HEK293T (cell line): ENCODE data around the gene EFNB3.

Experiments used
- CTCF ChIA-PET: fragments of 350-600 bp; formaldehyde crosslinking; extraction: SDS; loops from one replicate; lab custom pipeline; 2021; ENCODE audit warnings: antibody characterized with exemption, inconsistent platforms; lab: Yijun Ruan, JAX
- POLR2A ChIA-PET: fragments of 350-600 bp; formaldehyde crosslinking; extraction: SDS; loops from one replicate; lab custom pipeline; 2020; ENCODE audit warnings: antibody characterized with exemption, inconsistent platforms; lab: Yijun Ruan, JAX
- DNase-seq: peaks from one replicate; pipeline ENCODE4 v3.0.0; 2012; ENCODE audit warnings: mixed read lengths; ENCODE audit errors: extremely low spot score
- ARNT ChIP-seq: fragments of 450-650 bp; IDR thresholded peaks from 2 replicates; pipeline ENCODE4 v1.6.1; 2017; ENCODE audit warnings: mild to moderate bottlenecking
- BHLHE40 ChIP-seq: fragments of 450-650 bp; IDR thresholded peaks from 2 replicates; pipeline ENCODE4 v1.6.1; 2016; ENCODE audit warnings: mild to moderate bottlenecking, moderate library complexity, borderline replicate concordance
- CTBP1 ChIP-seq: fragments of 450-650 bp; IDR thresholded peaks from 2 replicates; pipeline ENCODE4 v1.6.1; 2016; ENCODE audit warnings: borderline replicate concordance
- ELF4 ChIP-seq: fragments of 450-650 bp; IDR thresholded peaks from 2 replicates; pipeline ENCODE4 v1.6.1; 2017; ENCODE audit warnings: antibody characterized with exemption
- FOXA1 ChIP-seq: fragments of 450-650 bp; IDR thresholded peaks from 2 replicates; pipeline ENCODE4 v1.6.1; 2016; ENCODE audit warnings: mild to moderate bottlenecking
- FOXK2 ChIP-seq: fragments of 450-650 bp; IDR thresholded peaks from 2 replicates; pipeline ENCODE4 v1.6.1; 2016; ENCODE audit warnings: mild to moderate bottlenecking
- FOXM1 ChIP-seq: fragments of 450-650 bp; IDR thresholded peaks from 2 replicates; pipeline ENCODE4 v1.6.1; 2017; ENCODE audit warnings: mild to moderate bottlenecking, borderline replicate concordance
- HDGF ChIP-seq: fragments of 450-650 bp; IDR thresholded peaks from 2 replicates; pipeline ENCODE4 v1.6.1; 2017; ENCODE audit warnings: antibody characterized with exemption, borderline replicate concordance
- L3MBTL2 ChIP-seq: fragments of 450-650 bp; conservative IDR thresholded peaks from 2 replicates; pipeline ENCODE4 v1.6.1; 2016; ENCODE audit warnings: mild to moderate bottlenecking
- LEF1 ChIP-seq: fragments of 450-650 bp; IDR thresholded peaks from 2 replicates; pipeline ENCODE4 v1.6.1; 2017; ENCODE audit warnings: mild to moderate bottlenecking, borderline replicate concordance
- NFRKB ChIP-seq: fragments of 450-650 bp; IDR thresholded peaks from 2 replicates; pipeline ENCODE4 v1.6.1; 2016; ENCODE audit warnings: mild to moderate bottlenecking, moderate library complexity
- PKNOX1 ChIP-seq: fragments of 450-650 bp; IDR thresholded peaks from 2 replicates; pipeline ENCODE4 v1.6.1; 2016
- SP1 ChIP-seq: fragments of 450-650 bp; IDR thresholded peaks from 2 replicates; pipeline ENCODE4 v1.6.1; 2017
- SUZ12 ChIP-seq: fragments of 450-650 bp; IDR thresholded peaks from 2 replicates; pipeline ENCODE4 v1.6.1; 2016; ENCODE audit warnings: mild to moderate bottlenecking
- TARDBP ChIP-seq: fragments of 450-650 bp; IDR thresholded peaks from 2 replicates; pipeline ENCODE4 v1.6.1; 2016
- ZNF384 ChIP-seq: fragments of 450-650 bp; IDR thresholded peaks from 2 replicates; pipeline ENCODE4 v1.6.1; 2016

The EFNB3 gene

DNA sequence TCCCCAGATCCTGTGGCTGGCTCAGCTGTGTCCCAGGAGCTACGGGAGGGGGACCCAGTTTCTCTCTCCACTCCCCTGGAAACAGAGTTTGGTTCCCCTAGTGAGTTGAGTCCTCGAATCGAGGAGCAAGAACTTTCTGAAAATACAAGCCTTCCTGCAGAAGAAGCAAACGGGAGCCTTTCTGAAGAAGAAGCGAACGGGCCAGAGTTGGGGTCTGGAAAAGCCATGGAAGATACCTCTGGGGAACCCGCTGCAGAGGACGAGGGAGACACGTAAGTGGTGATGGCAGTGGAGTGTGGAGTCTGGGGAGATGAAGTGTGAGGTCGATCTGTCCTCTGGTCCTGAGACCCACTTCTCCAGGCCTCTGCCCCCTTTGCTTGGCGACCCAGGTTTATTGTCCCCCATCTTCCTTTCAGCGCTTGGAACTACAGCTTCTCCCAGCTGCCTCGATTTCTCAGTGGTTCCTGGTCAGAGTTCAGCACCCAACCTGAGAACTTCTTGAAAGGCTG is 16.1 kb upstream of the EFNB3 start:
- no peak for DNase-seq
- ChIA-PET CTCF (interaction anchor here (1.1 to 6.0 kb wide), 8 partner anchors 15 to 207 kb away, joined by 3 to 81 read pairs (median 6); partner anchors contain the start of genes ATP1B2, EFNB3, FXR2 and SAT2), POLR2A (interaction anchor here (0.8 to 7.9 kb wide), 16 partner anchors 10 to 359 kb away, joined by 3 to 236 read pairs (median 14); partner anchors contain the start of genes ATP1B2, CD68, EFNB3 and FXR2)
- no peak for TF ChIP-seq L3MBTL2
- TF ChIP-seq FOXK2 = no peak
- TF ChIP-seq FOXM1 = no peak
- no peak for TF ChIP-seq LEF1
- TF ChIP-seq FOXA1 = no peak
- no peak for TF ChIP-seq NFRKB
- TF ChIP-seq PKNOX1 = no peak
- no peak for TF ChIP-seq ELF4
- TF ChIP-seq SUZ12 = no peak
- no peak for TF ChIP-seq CTBP1
- TF ChIP-seq HDGF = no peak
- no peak for TF ChIP-seq TARDBP
- no peak for TF ChIP-seq ARNT
- no peak for TF ChIP-seq BHLHE40
- no peak for TF ChIP-seq SP1
- no peak for TF ChIP-seq ZNF384

DNA sequence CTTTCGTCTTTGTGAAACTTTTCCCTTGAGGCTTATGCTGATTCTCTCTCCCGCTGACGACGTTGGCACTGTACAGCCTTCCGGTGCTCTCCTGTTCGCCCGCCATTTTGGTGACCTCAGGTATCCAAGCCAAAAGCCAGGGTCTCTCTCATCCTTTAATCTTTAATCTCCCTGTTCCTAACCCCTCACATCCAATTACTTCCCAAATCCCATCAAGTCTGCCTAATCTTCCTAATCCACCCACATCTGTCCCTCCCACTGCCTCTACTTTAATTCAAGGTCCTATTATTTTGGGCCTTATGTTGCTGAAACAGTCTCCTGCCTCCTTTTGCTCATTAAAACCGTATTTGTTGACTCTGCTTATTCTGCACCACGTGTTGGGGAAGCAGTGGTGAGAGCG is 9.4 kb upstream of the EFNB3 start:
- POLR2A ChIA-PET = no interaction called here
- CTCF ChIA-PET = no interaction called here

DNA sequence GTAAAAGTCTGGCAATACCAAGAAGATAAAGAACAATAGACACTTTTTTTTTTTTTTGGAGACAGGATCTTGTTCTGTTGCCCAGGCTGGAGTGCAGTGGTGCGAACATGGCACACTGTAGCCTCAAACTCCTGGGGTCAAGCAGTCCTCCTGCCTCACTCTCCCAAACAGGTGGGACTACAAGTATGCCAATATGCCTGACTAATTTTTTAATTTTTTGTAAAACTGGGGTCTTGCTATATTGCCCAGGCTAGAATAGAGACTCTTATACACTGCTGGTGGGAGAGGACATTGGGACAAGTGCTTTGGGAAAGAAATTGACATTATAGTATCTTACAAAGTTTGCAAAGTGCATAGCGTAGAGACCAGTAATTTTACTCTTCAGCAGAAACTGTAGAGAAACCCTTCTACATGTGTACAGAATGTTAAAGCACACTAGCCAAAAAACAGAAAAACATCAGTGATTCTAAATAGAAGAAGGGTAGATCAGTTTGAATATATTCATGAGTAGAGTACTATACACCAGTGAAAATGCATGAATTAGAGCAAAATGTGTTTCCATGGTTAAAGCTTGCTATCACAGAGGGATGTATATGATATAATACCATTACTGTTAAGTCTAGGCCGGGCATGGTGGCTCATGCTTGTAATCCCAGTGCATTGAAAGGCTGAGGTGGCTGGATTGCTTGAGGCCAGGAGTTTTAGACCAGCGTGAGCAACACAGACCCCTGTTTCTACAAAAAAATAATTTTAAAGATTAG is 7.0 kb upstream of the EFNB3 start:
- DNase-seq = no peak
- ChIA-PET POLR2A (no interaction called here), CTCF (no interaction called here)
- TF ChIP-seq ZNF384 (no peak), PKNOX1 (no peak), FOXK2 (no peak), HDGF (no peak), ELF4 (no peak), SP1 (no peak), ARNT (no peak), TARDBP (no peak), L3MBTL2 (no peak), BHLHE40 (no peak), CTBP1 (no peak), SUZ12 (no peak), FOXA1 (no peak), FOXM1 (no peak), NFRKB (no peak), LEF1 (no peak)

More for the DNA sequence above, 9.4 kb upstream of the EFNB3 start:
- DNase-seq = no peak
- TF ChIP-seq ELF4 (no peak), LEF1 (no peak), FOXM1 (no peak), SUZ12 (no peak), BHLHE40 (no peak), ZNF384 (no peak), CTBP1 (no peak), ARNT (no peak), FOXA1 (no peak), HDGF (no peak), NFRKB (no peak), PKNOX1 (no peak), FOXK2 (no peak), TARDBP (no peak), L3MBTL2 (no peak), SP1 (no peak)

GRCh38 chr17:7700510-7700909 is 4.5 kb upstream of the EFNB3 start:
- ChIA-PET POLR2A (interaction anchor here (9.0 kb wide), 1 partner anchor 12 kb away, joined by 100 read pairs; the partner anchor contains the start of genes TP53 and WRAP53), CTCF (no interaction called here)
- TF ChIP-seq SUZ12 = no peak
- TF ChIP-seq L3MBTL2 = no peak
- no peak for TF ChIP-seq ARNT
- no peak for TF ChIP-seq TARDBP
- TF ChIP-seq HDGF = no peak
- no peak for TF ChIP-seq ZNF384
- no peak for TF ChIP-seq FOXA1
- no peak for TF ChIP-seq ELF4
- no peak for TF ChIP-seq FOXK2
- no peak for TF ChIP-seq LEF1
- no peak for DNase-seq

- no peak for TF ChIP-seq HDGF
- TF ChIP-seq TARDBP = no peak
- TF ChIP-seq FOXM1 = no peak
- TF ChIP-seq SP1 = no peak
- no peak for TF ChIP-seq LEF1
- TF ChIP-seq ZNF384 = no peak
- no peak for TF ChIP-seq NFRKB
- TF ChIP-seq CTBP1 = no peak
- TF ChIP-seq BHLHE40 = no peak
- TF ChIP-seq SUZ12 = no peak
- CTCF ChIA-PET = no interaction called here
- POLR2A ChIA-PET = interaction anchor here (9.0 kb wide), 1 partner anchor 13 kb away, joined by 100 read pairs; the partner anchor contains the start of genes TP53 and WRAP53
- DNase-seq = no peak
Observed at GRCh38 chr17:7701681-7702080, 3.3 kb upstream of the EFNB3 start.
